Measurements from ENCODE around the gene GADL1.

GADL1 gene

GRCh38 chr3:30768703-30769550 lies 125.5 kb downstream of the GADL1 start:
- TF ChIP-seq ZNF274 (IDR thresholded peaks at IDR 0.05; ENCODE audit: low read depth, low read length) = no peak
- H3K4me3 ChIP-seq (ENCODE audit: low read length) = no peak overlapping the region

- TF ChIP-seq ZNF274 (IDR thresholded peaks at IDR 0.05; ENCODE audit: low read depth, low read length) = no peak
- H3K4me3 ChIP-seq (ENCODE audit: low read length) = no peak overlapping the region
These were observed 126.4 kb downstream of the GADL1 start for GRCh38 chr3:30768046-30768445.

GRCh38 chr3:30766522-30766921 lies 127.9 kb downstream of the GADL1 start:
- no peak for TF ChIP-seq ZNF274 (IDR thresholded peaks at IDR 0.05; ENCODE audit: low read depth, low read length)
- no peak overlapping the region for H3K4me3 ChIP-seq (ENCODE audit: low read length)

GRCh38 chr3:30764891-30765290 lies 129.6 kb downstream of the GADL1 start:
- no peak for TF ChIP-seq ZNF274 (IDR thresholded peaks at IDR 0.05; ENCODE audit: low read depth, low read length)
- H3K4me3 ChIP-seq (ENCODE audit: low read length) = no peak overlapping the region

GRCh38 chr3:30764281-30764680 lies 130.2 kb downstream of the GADL1 start:
- H3K4me3 ChIP-seq (ENCODE audit: low read length) = no peak overlapping the region
- TF ChIP-seq ZNF274 (IDR thresholded peaks at IDR 0.05; ENCODE audit: low read depth, low read length) = no peak

GRCh38 chr3:30761374-30761773 lies 133.1 kb downstream of the GADL1 start:
- TF ChIP-seq ZNF274 (IDR thresholded peaks at IDR 0.05; ENCODE audit: low read depth, low read length) = no peak
- no peak overlapping the region for H3K4me3 ChIP-seq (ENCODE audit: low read length)

GRCh38 chr3:30760737-30761136 lies 133.7 kb downstream of the GADL1 start:
- no peak overlapping the region for H3K4me3 ChIP-seq (ENCODE audit: low read length)
- no peak for TF ChIP-seq ZNF274 (IDR thresholded peaks at IDR 0.05; ENCODE audit: low read depth, low read length)

- no peak for TF ChIP-seq ZNF274 (IDR thresholded peaks at IDR 0.05; ENCODE audit: low read depth, low read length)
These were observed 134.3 kb downstream of the GADL1 start for GRCh38 chr3:30760040-30760695.

GRCh38 chr3:30756218-30756617 lies 138.2 kb downstream of the GADL1 start:
- no peak for TF ChIP-seq ZNF274 (IDR thresholded peaks at IDR 0.05; ENCODE audit: low read depth, low read length)
- no peak overlapping the region for H3K4me3 ChIP-seq (ENCODE audit: low read length)

More at GRCh38 chr3:30760040-30760695, 134.3 kb downstream of the GADL1 start:
- no peak overlapping the region for H3K4me3 ChIP-seq (ENCODE audit: low read length)

GRCh38 chr3:30754426-30754825 lies 140.0 kb downstream of the GADL1 start:
- no peak for TF ChIP-seq ZNF274 (IDR thresholded peaks at IDR 0.05; ENCODE audit: low read depth, low read length)

GRCh38 chr3:30753766-30754165 lies 140.7 kb downstream of the GADL1 start:
- no peak for TF ChIP-seq ZNF274 (IDR thresholded peaks at IDR 0.05; ENCODE audit: low read depth, low read length)
- H3K4me3 ChIP-seq (ENCODE audit: low read length) = no peak overlapping the region

More at GRCh38 chr3:30754426-30754825, 140.0 kb downstream of the GADL1 start:
- H3K4me3 ChIP-seq (ENCODE audit: low read length) = no peak overlapping the region

GRCh38 chr3:30752970-30753369 lies 141.5 kb downstream of the GADL1 start:
- no peak for TF ChIP-seq ZNF274 (IDR thresholded peaks at IDR 0.05; ENCODE audit: low read depth, low read length)
- no peak overlapping the region for H3K4me3 ChIP-seq (ENCODE audit: low read length)

- no peak overlapping the region for H3K4me3 ChIP-seq (ENCODE audit: low read length)
- no peak for TF ChIP-seq ZNF274 (IDR thresholded peaks at IDR 0.05; ENCODE audit: low read depth, low read length)
These were observed 142.0 kb downstream of the GADL1 start for GRCh38 chr3:30752491-30752890.

GRCh38 chr3:30751610-30752299 lies 142.7 kb downstream of the GADL1 start:
- H3K4me3 ChIP-seq (ENCODE audit: low read length) = no peak overlapping the region
- TF ChIP-seq ZNF274 (IDR thresholded peaks at IDR 0.05; ENCODE audit: low read depth, low read length) = no peak

Measured in GM08714 (cell line).